Endothelial cell (in vitro differentiated cells): ENCODE results near the gene ACSM6. TPM values are rescaled to one million over a fixed set of nuclear protein-coding genes. Genes with fewer than 3 reads are reported as not detected.

Experiments used
- DNase-seq: peaks from one replicate; pipeline ENCODE4 v3.0.0; 2021; ENCODE audit warnings: low spot score
- H3K27ac Mint-ChIP-seq: one replicate; pipeline ENCODE4 v1.8.0; 2021; ENCODE audit warnings: mixed read lengths, inconsistent platforms; ENCODE audit not compliant: unreplicated experiment
- H3K27me3 Mint-ChIP-seq: one replicate; pipeline ENCODE4 v1.8.0; 2021; ENCODE audit warnings: mild to moderate bottlenecking, moderate library complexity, mixed read lengths, inconsistent platforms; ENCODE audit not compliant: unreplicated experiment
- H3K36me3 Mint-ChIP-seq: one replicate; pipeline ENCODE4 v1.8.0; 2021; ENCODE audit warnings: mild to moderate bottlenecking, low read depth, mixed read lengths, inconsistent platforms; ENCODE audit not compliant: unreplicated experiment
- H3K4me1 Mint-ChIP-seq: one replicate; pipeline ENCODE4 v1.8.0; 2021; ENCODE audit warnings: mild to moderate bottlenecking, mixed read lengths, inconsistent platforms; ENCODE audit not compliant: unreplicated experiment
- H3K4me3 Mint-ChIP-seq: one replicate; pipeline ENCODE4 v1.8.0; 2021; ENCODE audit warnings: mild to moderate bottlenecking, mixed read lengths, inconsistent platforms; ENCODE audit not compliant: unreplicated experiment
- H3K9me3 Mint-ChIP-seq: one replicate; pipeline ENCODE4 v1.8.0; 2021; ENCODE audit warnings: mixed read lengths, inconsistent platforms; ENCODE audit not compliant: unreplicated experiment
- total RNA-seq: library from RNA; stranded (reverse); fragmentation: NEBNext Ultra II Directional; extraction: Animal tissue kit (Norgen Biotek cat#: 25700); gene quantifications from one replicate; pipeline ENCODE4 v1.2.1, GENCODE V29; 2021; ENCODE audit not compliant: unreplicated experiment
- TF ChIP-seq, protein P1 (sequence below): fragments of 200-600 bp; sonication (generic); IDR thresholded peaks from one replicate; pipeline ENCODE4 v1.5.0; 2021; ENCODE audit warnings: antibody characterized with exemption; ENCODE audit not compliant: unreplicated experiment

The ACSM6 gene
- total RNA-seq, 1 donor from 2014 or later = not detected

- Mint-ChIP-seq H3K4me3 (no peak overlapping the region), H3K27me3 (peaks cover 8% of the 10 kb centered on the region), H3K27ac (no peak overlapping the region), H3K36me3 (peaks cover 9% of the 10 kb centered on the region), H3K4me1 (peaks cover 57% of the 10 kb centered on the region), H3K9me3 (no peaks in the 10 kb centered on the region)
- TF ChIP-seq, protein P1, sequence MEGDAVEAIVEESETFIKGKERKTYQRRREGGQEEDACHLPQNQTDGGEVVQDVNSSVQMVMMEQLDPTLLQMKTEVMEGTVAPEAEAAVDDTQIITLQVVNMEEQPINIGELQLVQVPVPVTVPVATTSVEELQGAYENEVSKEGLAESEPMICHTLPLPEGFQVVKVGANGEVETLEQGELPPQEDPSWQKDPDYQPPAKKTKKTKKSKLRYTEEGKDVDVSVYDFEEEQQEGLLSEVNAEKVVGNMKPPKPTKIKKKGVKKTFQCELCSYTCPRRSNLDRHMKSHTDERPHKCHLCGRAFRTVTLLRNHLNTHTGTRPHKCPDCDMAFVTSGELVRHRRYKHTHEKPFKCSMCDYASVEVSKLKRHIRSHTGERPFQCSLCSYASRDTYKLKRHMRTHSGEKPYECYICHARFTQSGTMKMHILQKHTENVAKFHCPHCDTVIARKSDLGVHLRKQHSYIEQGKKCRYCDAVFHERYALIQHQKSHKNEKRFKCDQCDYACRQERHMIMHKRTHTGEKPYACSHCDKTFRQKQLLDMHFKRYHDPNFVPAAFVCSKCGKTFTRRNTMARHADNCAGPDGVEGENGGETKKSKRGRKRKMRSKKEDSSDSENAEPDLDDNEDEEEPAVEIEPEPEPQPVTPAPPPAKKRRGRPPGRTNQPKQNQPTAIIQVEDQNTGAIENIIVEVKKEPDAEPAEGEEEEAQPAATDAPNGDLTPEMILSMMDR = no peak
- no peak for DNase-seq
Measured at GRCh38 chr10:95249467-95249866, 55.4 kb downstream of the ACSM6 start.

- TF ChIP-seq, protein P1 = no peak
Measured at GRCh38 chr10:95250856-95251255, 56.8 kb downstream of the ACSM6 start.

GRCh38 chr10:95253007-95253406 lies 59.0 kb downstream of the ACSM6 start:
- TF ChIP-seq, protein P1 = no peak
- DNase-seq = no peak
- Mint-ChIP-seq H3K36me3 (peaks cover 30% of the 10 kb centered on the region), H3K4me1 (peaks cover 43% of the 10 kb centered on the region), H3K27ac (peak overlapping the region; percentile 84), H3K9me3 (peaks cover 5% of the 10 kb centered on the region), H3K4me3 (no peak overlapping the region), H3K27me3 (peaks cover 8% of the 10 kb centered on the region)

More at GRCh38 chr10:95250856-95251255, 56.8 kb downstream of the ACSM6 start:
- DNase-seq = no peak
- Mint-ChIP-seq H3K36me3 (peaks cover 18% of the 10 kb centered on the region), H3K27ac (no peak overlapping the region), H3K4me1 (peaks cover 57% of the 10 kb centered on the region), H3K27me3 (peaks cover 7% of the 10 kb centered on the region), H3K4me3 (no peak overlapping the region), H3K9me3 (peaks cover 3% of the 10 kb centered on the region)

- peaks cover 5% of the 10 kb centered on the region for H3K27me3 Mint-ChIP-seq
- H3K36me3 Mint-ChIP-seq = peaks cover 35% of the 10 kb centered on the region
- peak overlapping the region; percentile 45 for H3K27ac Mint-ChIP-seq
- no peak for DNase-seq
- TF ChIP-seq, protein P1 = no peak
- no peak overlapping the region for H3K4me3 Mint-ChIP-seq
- peaks cover 37% of the 10 kb centered on the region for H3K4me1 Mint-ChIP-seq
- peaks cover 5% of the 10 kb centered on the region for H3K9me3 Mint-ChIP-seq
Measured at GRCh38 chr10:95253686-95254085, 59.6 kb downstream of the ACSM6 start.

DNA sequence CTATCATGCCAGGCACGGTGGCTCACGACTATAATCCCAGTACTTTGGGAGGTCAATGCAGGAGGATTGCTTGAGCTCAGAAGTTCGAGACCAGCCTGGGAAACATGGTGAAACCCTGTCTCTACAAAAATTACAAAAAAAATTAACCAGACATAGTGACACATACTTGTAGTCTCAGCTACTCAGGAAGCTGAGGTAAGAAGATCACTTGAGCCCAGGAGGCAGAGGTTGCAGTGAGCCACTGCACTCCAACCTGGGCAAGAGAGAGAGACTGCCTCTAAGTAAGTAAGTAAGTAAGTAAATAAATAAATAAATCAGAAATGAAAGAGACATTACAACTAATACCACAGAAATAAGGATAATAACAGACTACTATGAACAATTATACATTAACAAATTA lies 60.6 kb downstream of the ACSM6 start:
- peaks cover 28% of the 10 kb centered on the region for H3K4me1 Mint-ChIP-seq
- no peak for DNase-seq
- H3K9me3 Mint-ChIP-seq = peaks cover 5% of the 10 kb centered on the region
- H3K27ac Mint-ChIP-seq = no peak overlapping the region
- H3K4me3 Mint-ChIP-seq = no peak overlapping the region
- TF ChIP-seq, protein P1 = no peak
- H3K27me3 Mint-ChIP-seq = peaks cover 1% of the 10 kb centered on the region
- peaks cover 34% of the 10 kb centered on the region for H3K36me3 Mint-ChIP-seq
